NCI-H526 treated with DMSO at 0.1 percent for 48 hours (cell line): ENCODE data around the gene MRPS14.
A peak's percentile ranks its signal among the peaks of the same experiment; 100 is the strongest.

ENCODE experiments used
- DNase-seq: peaks from one replicate; lab custom pipeline; 2025; lab: John Stamatoyannopoulos, UW

The MRPS14 gene

DNA sequence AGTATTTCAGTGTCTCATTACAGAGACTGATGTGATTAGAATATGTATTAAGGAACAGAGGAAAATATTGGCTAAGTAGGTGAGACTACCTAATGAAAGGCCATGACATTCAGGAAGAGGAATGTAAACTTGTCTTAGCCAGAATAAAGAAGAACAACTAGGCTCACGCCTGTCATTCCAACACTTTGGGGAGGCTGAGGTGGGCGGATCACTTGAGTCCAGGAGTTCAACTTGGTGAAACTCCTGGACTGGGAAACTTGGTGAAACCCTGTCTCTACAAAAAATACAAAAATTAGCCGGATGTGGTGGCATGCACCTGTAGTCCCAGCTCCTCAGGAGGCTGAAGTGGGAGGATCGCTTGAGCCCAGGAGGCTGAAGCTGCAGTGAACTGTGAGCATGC is 38.3 kb downstream of the MRPS14 start:
- DNase-seq, result no peak

DNA sequence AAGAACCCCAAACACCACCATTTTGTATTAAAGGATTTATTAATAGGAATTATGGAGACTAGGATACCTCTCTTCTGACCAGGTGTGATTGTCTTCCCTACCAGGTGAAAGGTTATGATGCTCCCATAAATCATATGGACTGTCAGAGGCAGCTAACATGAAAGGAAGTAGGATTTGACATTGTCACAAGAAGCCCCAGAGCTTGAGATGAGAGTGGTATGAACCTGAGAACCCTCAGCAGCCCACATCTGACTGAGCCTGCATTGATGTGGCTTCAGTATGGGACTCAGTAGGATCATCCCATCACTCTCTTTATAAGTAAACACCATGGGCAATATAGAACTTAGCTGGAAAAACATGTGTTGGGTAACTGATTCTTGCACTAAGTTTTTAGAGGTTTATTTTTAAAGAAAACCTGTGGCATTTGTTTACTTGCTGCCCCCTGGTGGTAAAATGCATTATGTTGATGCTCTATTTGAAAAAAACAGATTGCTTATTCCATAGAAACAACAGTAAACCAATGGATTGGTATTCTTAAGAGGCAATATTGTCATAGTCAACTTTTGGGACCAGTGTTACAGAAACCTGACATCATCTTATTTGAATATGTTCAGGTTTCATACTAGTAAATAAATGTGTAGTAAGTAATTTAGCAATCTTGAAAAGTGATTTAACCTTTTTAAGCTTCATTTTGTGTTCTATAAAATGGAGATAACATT is 40.1 kb downstream of the MRPS14 start:
- peak; percentile 16 for DNase-seq

DNA sequence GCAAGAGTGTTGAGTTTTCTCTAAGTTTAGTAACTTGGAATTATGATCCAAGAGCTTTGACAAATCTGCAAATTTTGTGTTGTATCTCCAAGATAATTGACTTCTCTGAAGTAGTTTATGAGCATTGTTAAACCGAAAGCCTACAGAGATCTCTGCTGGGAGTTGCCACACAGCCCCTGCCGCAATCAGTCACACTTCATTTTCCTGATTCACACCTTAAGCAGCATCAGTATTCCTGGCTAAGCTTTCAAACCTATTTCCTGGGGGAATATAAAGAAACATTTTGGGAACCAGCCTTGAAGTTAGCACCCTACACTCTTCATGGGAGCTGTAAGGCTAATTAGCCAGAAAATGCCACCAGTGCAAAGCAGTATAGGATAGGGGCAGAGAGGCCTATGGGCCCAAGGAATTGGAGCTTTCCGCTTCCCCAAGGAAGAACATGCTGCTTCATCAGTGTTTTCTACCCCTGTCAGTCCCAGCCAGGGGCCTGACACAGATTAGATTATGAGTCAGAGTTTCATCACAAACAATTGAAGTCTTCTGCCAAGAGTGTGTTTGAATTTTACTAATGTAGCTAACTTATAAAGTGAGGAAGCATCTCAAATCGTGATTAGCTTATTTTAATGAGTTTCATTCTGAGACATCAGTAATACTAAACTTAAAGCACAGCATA is 46.7 kb downstream of the MRPS14 start:
- DNase-seq, result no peak

DNA sequence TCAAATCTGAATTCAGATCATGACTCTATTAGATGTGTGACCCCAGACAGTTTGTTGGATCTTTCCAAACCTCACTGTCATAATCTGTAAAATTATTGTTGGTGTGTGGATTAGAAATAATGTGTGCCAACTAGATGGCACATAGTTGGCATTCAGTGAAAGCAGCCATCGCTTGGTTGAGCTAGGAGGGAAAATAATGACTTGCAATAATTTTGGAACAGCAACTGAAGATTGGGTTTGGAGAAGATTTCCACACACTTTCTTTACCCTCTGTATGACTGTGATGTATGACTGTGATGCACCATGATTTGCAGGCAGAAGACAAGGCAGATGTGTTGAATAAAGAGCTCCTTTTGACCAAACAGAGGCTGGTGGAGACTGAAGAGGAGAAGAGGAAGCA is 47.5 kb downstream of the MRPS14 start:
- DNase-seq, result no peak

DNA sequence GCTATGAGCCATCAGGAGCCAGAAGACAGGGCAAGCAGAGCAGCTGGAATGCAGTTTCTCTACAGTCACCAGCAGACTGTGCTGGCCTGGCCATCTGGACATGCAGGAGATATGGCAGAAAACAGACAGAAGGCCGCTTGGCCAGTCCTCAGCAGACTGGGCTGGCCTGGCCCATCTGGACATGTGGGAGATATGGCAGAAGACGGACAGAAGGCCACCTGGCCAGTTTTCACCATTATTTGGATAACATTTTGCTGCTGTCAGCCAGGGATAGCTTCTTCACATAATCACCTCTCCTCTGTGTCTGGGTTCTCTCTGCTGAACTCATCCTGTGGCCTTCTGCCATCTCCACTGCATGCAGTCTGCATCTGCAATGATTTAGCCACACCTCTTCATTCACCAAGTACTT is 48.5 kb downstream of the MRPS14 start:
- DNase-seq, result no peak

DNA sequence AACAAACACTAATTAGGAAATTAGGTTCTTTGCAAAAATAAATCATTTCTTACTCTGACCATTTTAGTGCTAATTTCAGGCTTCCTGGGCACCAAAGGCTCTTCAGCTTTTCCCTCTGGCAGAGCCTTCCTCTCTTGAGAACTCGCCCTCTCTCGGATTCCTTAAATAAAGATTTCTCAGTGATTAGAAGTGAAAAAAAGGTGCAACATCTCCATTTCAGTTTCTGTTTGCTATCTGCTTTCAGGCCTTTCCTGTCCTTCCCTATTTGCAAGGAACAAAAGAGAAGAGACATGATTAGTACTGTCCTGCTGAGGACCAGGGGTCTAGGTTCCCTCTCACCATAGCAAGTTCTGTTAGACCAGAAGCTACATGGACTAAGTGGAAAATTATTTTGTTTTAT is 51.3 kb downstream of the MRPS14 start:
- DNase-seq, result no peak

DNA sequence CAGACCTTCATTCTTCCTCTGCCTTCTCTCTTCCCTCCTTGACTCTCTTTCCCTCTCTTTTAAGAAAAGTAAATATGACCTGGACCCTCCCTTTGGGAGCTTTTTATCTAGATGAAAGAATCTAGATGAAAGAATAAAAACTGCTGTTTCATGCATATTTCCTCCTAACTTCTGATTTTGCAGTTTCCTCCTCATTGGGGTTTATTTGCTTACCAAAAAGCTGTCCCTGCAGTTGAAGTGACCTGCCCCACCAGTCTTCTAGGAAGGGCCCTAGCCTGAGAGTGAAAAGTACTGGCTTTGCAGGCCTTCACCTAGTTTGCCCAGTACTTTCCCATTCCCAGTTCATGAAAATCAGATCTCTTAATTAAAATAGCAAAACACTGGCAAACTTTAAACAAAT is 51.8 kb downstream of the MRPS14 start:
- DNase-seq, result no peak

DNA sequence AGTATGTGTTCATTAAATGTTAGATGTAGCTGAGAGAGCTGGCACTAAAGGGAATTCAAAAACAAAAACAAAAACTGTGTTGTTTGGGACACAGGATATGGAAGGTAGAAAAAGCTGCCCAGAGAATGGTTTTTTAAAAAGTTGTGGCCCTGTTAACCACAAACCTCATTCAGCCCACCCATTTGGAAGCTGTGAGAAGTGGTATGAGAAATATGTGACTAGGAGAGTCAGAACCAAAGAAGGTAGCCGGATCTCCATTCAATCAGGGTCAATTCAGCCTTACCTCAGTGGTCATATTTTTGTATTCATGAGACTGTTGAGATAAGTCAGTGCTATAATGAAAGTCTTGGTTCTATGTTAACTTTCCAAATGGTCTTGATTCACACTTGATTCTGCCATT is 53.2 kb downstream of the MRPS14 start:
- no peak for DNase-seq

DNA sequence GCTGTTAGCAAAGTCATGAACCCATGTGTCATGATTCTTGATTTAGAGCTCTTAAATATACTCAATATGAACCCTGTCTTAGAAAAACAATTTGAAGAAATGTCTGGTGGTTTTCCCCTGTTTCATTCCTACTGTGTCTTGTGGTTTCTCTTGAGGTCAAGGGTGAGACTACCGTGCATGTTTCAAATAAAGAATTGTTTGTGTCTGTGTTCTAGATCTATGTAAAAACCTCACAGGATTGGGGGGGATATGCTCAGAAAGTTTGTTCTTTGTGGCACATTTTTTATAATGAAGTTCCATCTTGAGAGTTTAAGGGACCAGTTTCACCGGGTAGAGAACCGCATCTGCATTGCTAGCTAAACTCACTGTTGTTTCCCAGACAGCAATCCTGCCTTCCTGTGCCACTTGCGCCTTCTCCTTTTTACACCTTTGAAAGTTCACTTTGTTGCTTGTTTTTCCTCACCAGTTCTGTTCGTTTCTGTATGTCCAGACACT is 54.4 kb downstream of the MRPS14 start:
- no peak for DNase-seq

DNA sequence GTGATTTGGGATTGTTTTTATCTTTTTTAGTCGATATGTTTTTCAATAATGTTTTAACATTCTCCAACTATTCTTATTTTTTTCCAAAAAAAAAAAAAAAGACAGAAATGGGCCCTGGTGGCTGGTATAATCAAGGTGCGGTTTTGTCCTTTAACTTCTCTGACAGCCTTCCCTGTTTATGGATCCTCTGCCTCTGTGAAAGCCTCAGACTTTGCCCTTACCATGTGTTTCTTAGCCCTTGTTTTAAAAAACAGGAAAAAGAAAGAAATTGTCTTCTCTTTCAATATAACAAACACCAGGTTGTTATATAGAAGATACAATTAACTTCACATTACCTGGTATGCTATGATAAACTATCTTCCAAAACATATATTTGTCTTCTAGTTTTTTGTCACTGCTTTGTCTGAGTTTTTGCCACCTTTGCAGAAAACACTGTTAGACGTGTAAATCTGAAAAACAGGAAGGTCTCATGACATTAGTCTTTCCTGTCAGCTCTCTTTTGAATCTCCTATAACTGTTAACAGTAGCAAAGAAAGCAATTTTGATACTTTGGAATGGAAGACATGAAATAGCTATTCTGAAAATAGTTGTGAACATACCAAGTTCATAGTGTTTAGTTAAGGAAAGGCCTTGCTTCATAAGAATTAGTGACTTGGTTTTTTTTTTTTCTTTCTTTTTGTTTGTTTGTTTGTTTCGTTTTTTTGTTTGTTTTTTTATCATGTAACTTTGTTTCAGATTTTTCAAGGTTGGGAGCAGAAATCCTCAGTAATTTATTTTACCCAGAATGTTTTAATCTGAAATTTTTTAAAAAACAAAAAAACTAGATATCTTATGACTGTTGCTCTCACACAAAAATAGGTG is 55.1 kb downstream of the MRPS14 start:
- no peak for DNase-seq

DNA sequence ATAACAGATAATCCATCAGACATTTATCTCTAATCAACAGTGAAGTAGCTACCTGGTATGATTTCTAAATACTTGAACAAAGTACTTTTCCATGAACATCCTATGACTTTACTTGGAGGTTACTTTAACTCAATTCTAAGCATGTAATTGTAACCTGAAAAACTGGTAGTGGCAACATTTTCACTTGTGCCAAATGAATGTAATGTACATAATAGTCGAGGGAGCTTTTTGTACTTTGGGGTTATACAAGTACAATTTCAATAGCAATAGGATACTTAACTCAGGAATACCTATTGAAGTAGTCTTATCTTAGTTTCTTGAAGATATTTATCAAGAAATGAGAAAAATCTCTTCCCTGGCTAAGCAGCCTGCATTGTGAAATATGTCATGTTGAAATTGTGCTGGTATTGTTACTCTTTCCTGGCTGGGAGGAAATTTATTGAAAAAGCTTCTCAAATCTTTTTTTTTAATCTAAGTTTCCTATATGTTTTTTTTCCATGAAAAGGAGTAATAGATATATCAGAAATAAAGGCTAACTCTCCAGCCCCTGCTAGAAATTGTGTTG is 57.1 kb downstream of the MRPS14 start:
- no peak for DNase-seq

DNA sequence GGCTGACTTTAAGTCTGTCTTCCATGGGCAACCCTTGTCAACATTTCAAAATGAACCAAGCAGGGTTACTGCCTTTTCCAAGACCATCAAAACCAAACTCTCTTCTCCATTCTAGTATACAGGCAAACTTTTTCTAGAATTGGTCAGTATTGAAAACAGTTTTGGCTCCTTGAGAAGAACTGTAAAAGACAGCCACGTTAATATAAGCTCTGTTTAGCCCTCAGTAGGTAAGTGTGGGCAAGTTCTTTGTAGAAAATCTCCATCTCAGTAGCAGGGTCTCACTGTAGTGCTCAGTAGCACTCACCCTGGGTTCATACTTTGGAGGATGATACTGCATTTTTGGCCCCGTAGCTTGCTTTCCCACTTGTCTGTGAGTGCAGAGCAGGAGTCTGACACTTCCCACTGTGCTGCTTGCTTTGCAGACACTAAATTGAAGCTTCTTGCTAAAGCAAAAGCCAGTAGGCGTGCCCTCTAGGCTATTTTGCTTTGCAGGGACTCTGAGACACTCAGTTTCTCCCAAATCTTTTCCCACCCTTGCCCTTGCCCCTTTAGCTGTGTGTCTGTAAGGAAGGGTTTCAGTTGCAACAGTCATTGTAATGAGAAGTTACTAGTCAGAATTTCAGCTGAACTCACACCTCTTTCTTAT is 57.7 kb downstream of the MRPS14 start:
- DNase-seq, result no peak

DNA sequence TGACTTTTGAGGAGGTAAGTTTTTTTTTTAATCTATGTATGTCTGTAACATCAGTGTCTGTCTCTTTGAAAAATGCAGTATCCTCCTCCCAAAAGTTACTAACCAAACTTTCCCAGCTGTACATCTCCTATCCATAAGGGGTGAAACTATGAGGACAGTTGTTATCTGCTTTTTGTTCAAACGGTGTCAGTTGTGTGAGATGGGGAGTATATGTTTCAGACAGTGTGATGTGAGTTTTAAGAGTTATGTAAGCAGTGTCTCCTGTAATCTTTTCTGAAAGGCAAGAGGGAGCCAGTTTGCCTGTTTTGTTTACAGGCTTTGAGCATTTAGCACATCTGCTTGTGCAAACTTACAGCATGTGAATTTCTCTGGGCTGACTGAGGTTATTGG is 58.3 kb downstream of the MRPS14 start:
- no peak for DNase-seq

DNA sequence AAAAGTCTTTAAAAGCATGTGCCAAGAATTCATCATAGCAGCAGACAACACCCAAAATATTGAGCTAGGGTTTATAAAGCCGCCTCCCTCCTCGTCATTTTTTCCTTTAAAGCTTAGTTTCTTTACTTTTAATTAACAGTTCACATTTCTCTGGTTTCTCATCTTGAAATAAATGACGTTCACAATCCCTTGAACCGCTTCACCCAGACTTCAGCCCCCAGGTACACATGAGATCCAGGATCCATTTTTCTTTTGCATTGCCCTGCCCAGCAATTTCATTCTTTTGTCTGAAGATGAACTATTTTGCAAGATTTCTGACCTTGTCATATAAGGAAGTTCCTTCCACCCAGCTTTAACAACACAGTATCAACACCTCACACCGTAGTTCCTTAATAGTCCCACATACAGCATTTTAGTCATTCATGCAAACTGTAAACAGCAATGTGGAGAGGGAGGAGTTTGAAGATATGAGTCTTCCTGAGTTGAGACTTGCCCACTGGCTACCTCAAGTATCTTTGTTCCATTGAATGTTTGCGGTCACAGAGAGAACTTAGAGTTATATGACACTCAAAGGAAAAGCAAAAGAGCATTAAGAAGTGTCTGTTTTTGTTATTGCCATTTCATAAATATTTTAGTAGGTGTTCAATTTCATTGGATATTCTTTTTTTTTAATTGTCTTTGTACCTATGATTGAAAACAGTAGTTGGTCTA is 58.8 kb downstream of the MRPS14 start:
- no peak for DNase-seq

DNA sequence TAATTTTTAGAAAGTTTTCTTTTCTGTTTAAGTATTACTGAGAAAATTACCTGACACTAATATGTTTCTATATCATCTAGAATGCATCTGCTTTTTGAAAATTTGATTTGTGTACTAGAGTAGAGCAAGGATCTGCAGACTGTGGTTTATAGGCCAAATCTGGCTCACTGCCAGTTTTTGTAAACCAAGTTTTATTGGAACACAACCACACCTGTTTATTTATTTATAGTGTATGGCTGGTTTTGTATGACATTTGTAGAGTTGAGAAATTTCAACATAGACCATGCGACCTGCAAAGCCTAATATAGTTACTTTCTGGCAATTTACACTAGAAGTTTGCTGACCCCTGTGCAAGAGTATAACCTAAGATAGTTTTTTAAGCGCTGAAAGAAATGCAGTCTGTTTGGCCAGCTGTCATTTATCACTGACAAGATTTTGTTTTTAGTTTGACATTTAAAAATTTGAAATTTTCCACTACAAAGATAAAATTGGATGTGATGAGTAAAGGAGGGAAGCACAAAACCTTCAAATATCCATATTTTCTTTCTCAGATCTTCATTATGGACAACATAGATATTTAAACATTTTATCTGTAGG is 59.6 kb downstream of the MRPS14 start:
- DNase-seq, result no peak
